HG02884 (cell line): ENCODE results near the gene ACADL.
"Not testable (repeated sequence)": the region's sequence is repeated elsewhere in the genome, so short reads cannot be mapped to it uniquely, and the experiment has no call there.

Experiments
- ATAC-seq: cut with Tn5 transposase; IDR thresholded peaks from one replicate; pipeline ENCODE4 v1.9.1; 2021; ENCODE audit warnings: mild to moderate bottlenecking, moderate library complexity; ENCODE audit not compliant: unreplicated experiment

ACADL gene

GRCh38 chr2:210203558-210203957, 21.7 kb downstream of the ACADL start:
- no peak for ATAC-seq

- ATAC-seq: no peak
These were observed 22.1 kb downstream of the ACADL start for GRCh38 chr2:210203147-210203546.

- ATAC-seq: no peak
These were observed 25.4 kb downstream of the ACADL start for GRCh38 chr2:210199854-210200253.

GRCh38 chr2:210199186-210199765, 26.0 kb downstream of the ACADL start:
- ATAC-seq: no peak

GRCh38 chr2:210198326-210198725, 26.9 kb downstream of the ACADL start:
- no peak for ATAC-seq

- ATAC-seq: no peak
These were observed 27.5 kb downstream of the ACADL start for GRCh38 chr2:210197720-210198119.

- ATAC-seq: no peak
These were observed 30.0 kb downstream of the ACADL start for GRCh38 chr2:210195101-210195852.

- ATAC-seq: no peak
These were observed 34.9 kb downstream of the ACADL start for GRCh38 chr2:210190345-210190744.

GRCh38 chr2:210189452-210190138, 35.7 kb downstream of the ACADL start:
- ATAC-seq: no peak

GRCh38 chr2:210188755-210189154, 36.5 kb downstream of the ACADL start:
- no peak for ATAC-seq

- ATAC-seq: no peak
These were observed 37.1 kb downstream of the ACADL start for GRCh38 chr2:210188190-210188589.

- not testable (repeated sequence) for ATAC-seq
These were observed 41.3 kb downstream of the ACADL start for GRCh38 chr2:210183936-210184335.

- ATAC-seq: not testable (repeated sequence)
These were observed 43.6 kb downstream of the ACADL start for GRCh38 chr2:210181606-210182088.

- not testable (repeated sequence) for ATAC-seq
These were observed 44.1 kb downstream of the ACADL start for GRCh38 chr2:210181033-210181605.

- no peak for ATAC-seq
These were observed 44.8 kb downstream of the ACADL start for GRCh38 chr2:210180477-210180876.

GRCh38 chr2:210179351-210179990, 45.8 kb downstream of the ACADL start:
- ATAC-seq: no peak

GRCh38 chr2:210177769-210178168, 47.5 kb downstream of the ACADL start:
- no peak for ATAC-seq

- ATAC-seq: not testable (repeated sequence)
These were observed 48.1 kb downstream of the ACADL start for GRCh38 chr2:210177115-210177514.

- ATAC-seq: no peak
These were observed 51.2 kb downstream of the ACADL start for GRCh38 chr2:210174086-210174485.

- ATAC-seq: no peak
These were observed 53.0 kb downstream of the ACADL start for GRCh38 chr2:210172219-210172575.
